SU-DHL-6 (cell line): ENCODE data around the gene FLNB.

Experiments used
- CTCF ChIP-seq: fragments of 200-600 bp; sonication (generic); IDR thresholded peaks from one replicate; pipeline ENCODE4 v1.5.1; 2017; ENCODE audit warnings: antibody characterized with exemption, mild to moderate bottlenecking, low read length, moderate library complexity; ENCODE audit not compliant: insufficient read depth, poor library complexity, severe bottlenecking
- EZH2phosphoT487 ChIP-seq: fragments of 200-600 bp; sonication (generic), shearing (Covaris generic); conservative IDR thresholded peaks from 2 replicates; pipeline ENCODE4 v1.6.1; 2018; ENCODE audit warnings: mild to moderate bottlenecking, antibody characterized with exemption, low read length, moderate library complexity, mixed read lengths

GRCh38 chr3:58043933-58044332 is 35.7 kb downstream of the FLNB start:
- no peak for TF ChIP-seq CTCF
- no peak for TF ChIP-seq EZH2phosphoT487
